SK-N-SH treated with all-trans-retinoic acid at 6 μM for 48 hours (cell line): ENCODE data around the gene ICA1.

ENCODE experiments used
- BACH2 ChIP-seq: fragments of 250-450 bp; sonication (Bioruptor Pico); IDR thresholded peaks from 2 replicates; pipeline ENCODE4 v1.9.0; 2021; ENCODE audit warnings: mild to moderate bottlenecking, borderline replicate concordance
- CSRNP3 ChIP-seq: fragments of 250-450 bp; sonication (Bioruptor Pico); IDR thresholded peaks from 2 replicates; pipeline ENCODE4 v1.5.1; 2021; ENCODE audit warnings: mild to moderate bottlenecking, moderate library complexity
- ESRRG ChIP-seq: fragments of 250-450 bp; sonication (Bioruptor Pico); IDR thresholded peaks from 2 replicates; pipeline ENCODE4 v1.6.1; 2021; ENCODE audit warnings: mild to moderate bottlenecking
- PATZ1 ChIP-seq: fragments of 250-450 bp; sonication (Bioruptor Pico); IDR thresholded peaks from 2 replicates; pipeline ENCODE4 v1.8.0; 2020; ENCODE audit warnings: mild to moderate bottlenecking, moderate library complexity, borderline replicate concordance
- PPARA ChIP-seq: fragments of 250-450 bp; sonication (Bioruptor Pico); IDR thresholded peaks from 2 replicates; pipeline ENCODE4 v1.5.0; 2020; ENCODE audit warnings: mild to moderate bottlenecking, borderline replicate concordance
- TCF4 ChIP-seq: fragments of 250-450 bp; sonication (Bioruptor Pico); IDR thresholded peaks from 2 replicates; pipeline ENCODE4 v1.8.0; 2021; ENCODE audit warnings: mild to moderate bottlenecking, moderate library complexity, borderline replicate concordance
- TOX ChIP-seq: fragments of 250-450 bp; sonication (Bioruptor Pico); IDR thresholded peaks from 2 replicates; pipeline ENCODE4 v1.8.0; 2021; ENCODE audit warnings: mild to moderate bottlenecking, moderate library complexity, borderline replicate concordance
- ZFP3 ChIP-seq: fragments of 250-450 bp; sonication (Bioruptor Pico); IDR thresholded peaks from 2 replicates; pipeline ENCODE4 v1.5.0; 2020; ENCODE audit warnings: mild to moderate bottlenecking, moderate library complexity
- ZFP30 ChIP-seq: fragments of 450-650 bp; formaldehyde crosslinking; IDR thresholded peaks from 2 replicates; pipeline ENCODE4 v1.5.0; 2022; ENCODE audit warnings: mild to moderate bottlenecking, moderate library complexity
- ZNF70 ChIP-seq: fragments of 450-650 bp; formaldehyde crosslinking; IDR thresholded peaks from 2 replicates; pipeline ENCODE4 v1.5.0; 2020; ENCODE audit warnings: mild to moderate bottlenecking, moderate library complexity
- TF ChIP-seq, protein P1 (sequence below): fragments of 250-450 bp; sonication (Bioruptor Pico); IDR thresholded peaks from 2 replicates; pipeline ENCODE4 v1.5.1; 2020; ENCODE audit warnings: low read depth, mild to moderate bottlenecking, moderate library complexity

- no peak for TF ChIP-seq TCF4
- TF ChIP-seq ZFP30 = no peak
- TF ChIP-seq ZNF70 (CRISPR knock-in tag) = no peak
- TF ChIP-seq, protein P1, sequence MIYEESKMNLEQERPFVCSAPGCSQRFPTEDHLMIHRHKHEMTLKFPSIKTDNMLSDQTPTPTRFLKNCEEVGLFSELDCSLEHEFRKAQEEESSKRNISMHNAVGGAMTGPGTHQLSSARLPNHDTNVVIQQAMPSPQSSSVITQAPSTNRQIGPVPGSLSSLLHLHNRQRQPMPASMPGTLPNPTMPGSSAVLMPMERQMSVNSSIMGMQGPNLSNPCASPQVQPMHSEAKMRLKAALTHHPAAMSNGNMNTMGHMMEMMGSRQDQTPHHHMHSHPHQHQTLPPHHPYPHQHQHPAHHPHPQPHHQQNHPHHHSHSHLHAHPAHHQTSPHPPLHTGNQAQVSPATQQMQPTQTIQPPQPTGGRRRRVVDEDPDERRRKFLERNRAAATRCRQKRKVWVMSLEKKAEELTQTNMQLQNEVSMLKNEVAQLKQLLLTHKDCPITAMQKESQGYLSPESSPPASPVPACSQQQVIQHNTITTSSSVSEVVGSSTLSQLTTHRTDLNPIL (CRISPR knock-in tag) = no peak
- no peak for TF ChIP-seq BACH2 (CRISPR knock-in tag)
- no peak for TF ChIP-seq ZFP3 (CRISPR knock-in tag)
- TF ChIP-seq PATZ1 = no peak
- TF ChIP-seq ESRRG (CRISPR knock-in tag) = no peak
- no peak for TF ChIP-seq CSRNP3 (CRISPR knock-in tag)
- no peak for TF ChIP-seq PPARA (CRISPR knock-in tag)
- no peak for TF ChIP-seq TOX
These were observed 71.7 kb downstream of the ICA1 start for GRCh38 chr7:8190119-8190895.
